ENCODE data around the gene LYPD3. TPM values are rescaled to one million over a fixed set of nuclear protein-coding genes. Genes with fewer than 3 reads are reported as not detected.

Gene LYPD3
- total RNA-seq, 3 donors from 2014 or later (not counting 1 experiment from before 2014, with no cell fraction given), result 1.3 to 2.4 (median 1.7) TPM

DNA sequence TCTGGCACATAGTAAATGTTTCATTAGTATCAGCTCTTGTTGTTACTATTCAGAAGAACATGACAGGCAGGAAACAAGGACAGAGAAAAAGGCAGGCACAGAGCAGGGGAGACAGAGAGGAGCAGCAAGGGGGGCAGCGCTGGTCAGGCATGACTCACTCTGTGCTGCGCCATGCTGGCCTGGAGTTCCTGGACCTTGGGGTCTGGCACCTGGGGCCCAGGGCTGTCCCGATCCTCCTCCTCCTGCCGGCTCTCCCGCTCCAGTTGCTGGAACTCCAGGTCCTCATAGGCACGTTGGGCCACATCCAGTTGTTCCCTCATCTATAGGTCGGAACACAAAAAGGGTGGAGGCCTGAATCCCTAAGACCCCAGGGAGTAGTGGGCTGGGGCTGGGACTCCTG is 31.6 kb upstream of the LYPD3 start:
- no peaks in the 10 kb centered on the region for H3K27me3 Mint-ChIP-seq (ENCODE audit: low read depth in 2 of 2)
- H3K9me3 Mint-ChIP-seq, result no peaks in the 10 kb centered on the region
- no peak overlapping the region for H3K27ac ChIP-seq (ENCODE audit: low read length)
- TF ChIP-seq, protein P1, sequence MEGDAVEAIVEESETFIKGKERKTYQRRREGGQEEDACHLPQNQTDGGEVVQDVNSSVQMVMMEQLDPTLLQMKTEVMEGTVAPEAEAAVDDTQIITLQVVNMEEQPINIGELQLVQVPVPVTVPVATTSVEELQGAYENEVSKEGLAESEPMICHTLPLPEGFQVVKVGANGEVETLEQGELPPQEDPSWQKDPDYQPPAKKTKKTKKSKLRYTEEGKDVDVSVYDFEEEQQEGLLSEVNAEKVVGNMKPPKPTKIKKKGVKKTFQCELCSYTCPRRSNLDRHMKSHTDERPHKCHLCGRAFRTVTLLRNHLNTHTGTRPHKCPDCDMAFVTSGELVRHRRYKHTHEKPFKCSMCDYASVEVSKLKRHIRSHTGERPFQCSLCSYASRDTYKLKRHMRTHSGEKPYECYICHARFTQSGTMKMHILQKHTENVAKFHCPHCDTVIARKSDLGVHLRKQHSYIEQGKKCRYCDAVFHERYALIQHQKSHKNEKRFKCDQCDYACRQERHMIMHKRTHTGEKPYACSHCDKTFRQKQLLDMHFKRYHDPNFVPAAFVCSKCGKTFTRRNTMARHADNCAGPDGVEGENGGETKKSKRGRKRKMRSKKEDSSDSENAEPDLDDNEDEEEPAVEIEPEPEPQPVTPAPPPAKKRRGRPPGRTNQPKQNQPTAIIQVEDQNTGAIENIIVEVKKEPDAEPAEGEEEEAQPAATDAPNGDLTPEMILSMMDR (IDR thresholded peaks at IDR 0.05), result no peak
- no peaks in the 10 kb centered on the region for H3K27me3 ChIP-seq (ENCODE audit: control insufficient read depth, insufficient read depth, low read length)
- no peak overlapping the region for H3K4me3 ChIP-seq (ENCODE audit: low read length)
- H3K9me3 ChIP-seq (ENCODE audit: control insufficient read depth, insufficient read depth, low read length), result no peaks in the 10 kb centered on the region
- no peaks in the 10 kb centered on the region for H3K4me1 ChIP-seq (ENCODE audit: control insufficient read depth, insufficient read depth, low read length)
- no peak overlapping the region for H3K27ac Mint-ChIP-seq
- DNase-seq (no peak), ATAC-seq (no peak)
- H3K36me3 Mint-ChIP-seq, result no peaks in the 10 kb centered on the region
- peaks cover 10% of the 10 kb centered on the region for H3K36me3 ChIP-seq (ENCODE audit: control insufficient read depth, insufficient read depth, low read length)
- H3K4me3 Mint-ChIP-seq, result no peak overlapping the region
- H3K4me1 Mint-ChIP-seq, result peaks cover 0 to 5% of the 10 kb centered on the region in 2 donors
- WGBS (ENCODE audit: insufficient coverage), result 94% methylated on average over 7 of the region's 7 CpGs
- intact Hi-C loops (cut with micrococcal nuclease), result no loop called here

DNA sequence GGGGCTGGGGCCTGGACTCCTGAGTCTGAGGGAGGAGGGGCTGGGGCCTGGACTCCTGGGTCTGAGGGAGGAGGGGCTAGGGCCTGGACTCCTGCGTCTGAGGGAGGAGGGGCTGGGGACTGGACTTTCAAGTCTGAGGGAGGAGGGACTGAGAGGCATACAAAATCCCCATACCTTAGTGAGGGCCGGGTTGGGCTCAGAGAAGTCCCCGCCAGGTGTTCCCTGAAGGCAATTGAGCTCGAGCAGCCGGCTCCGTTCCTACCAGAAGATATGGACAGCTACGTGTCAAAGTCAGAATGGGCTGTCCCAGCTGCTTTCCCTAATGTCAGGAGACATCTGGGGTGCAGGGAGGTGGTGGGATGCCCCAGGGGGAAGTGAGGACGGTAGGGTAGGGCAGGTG is 29.7 kb upstream of the LYPD3 start:
- Mint-ChIP-seq H3K27ac (no peak overlapping the region), H3K36me3 (no peaks in the 10 kb centered on the region), H3K27me3 (ENCODE audit: low read depth in 2 of 2) (no peaks in the 10 kb centered on the region), H3K4me3 (no peak overlapping the region), H3K4me1 (peaks cover 0 to 5% of the 10 kb centered on the region in 2 donors), H3K9me3 (no peaks in the 10 kb centered on the region)
- TF ChIP-seq, protein P1 (IDR thresholded peaks at IDR 0.05), result no peak
- 93% methylated on average over 8 of the region's 8 CpGs for WGBS (ENCODE audit: insufficient coverage)
- H3K4me1 ChIP-seq (ENCODE audit: control insufficient read depth, insufficient read depth, low read length), result no peaks in the 10 kb centered on the region
- no peak for ATAC-seq
- no peak overlapping the region for H3K4me3 ChIP-seq (ENCODE audit: low read length)
- intact Hi-C loops (cut with micrococcal nuclease), result no loop called here
- H3K27ac ChIP-seq (ENCODE audit: low read length), result no peak overlapping the region
- no peaks in the 10 kb centered on the region for H3K27me3 ChIP-seq (ENCODE audit: control insufficient read depth, insufficient read depth, low read length)
- DNase-seq, result no peak
- peaks cover 10% of the 10 kb centered on the region for H3K36me3 ChIP-seq (ENCODE audit: control insufficient read depth, insufficient read depth, low read length)
- no peaks in the 10 kb centered on the region for H3K9me3 ChIP-seq (ENCODE audit: control insufficient read depth, insufficient read depth, low read length)

DNA sequence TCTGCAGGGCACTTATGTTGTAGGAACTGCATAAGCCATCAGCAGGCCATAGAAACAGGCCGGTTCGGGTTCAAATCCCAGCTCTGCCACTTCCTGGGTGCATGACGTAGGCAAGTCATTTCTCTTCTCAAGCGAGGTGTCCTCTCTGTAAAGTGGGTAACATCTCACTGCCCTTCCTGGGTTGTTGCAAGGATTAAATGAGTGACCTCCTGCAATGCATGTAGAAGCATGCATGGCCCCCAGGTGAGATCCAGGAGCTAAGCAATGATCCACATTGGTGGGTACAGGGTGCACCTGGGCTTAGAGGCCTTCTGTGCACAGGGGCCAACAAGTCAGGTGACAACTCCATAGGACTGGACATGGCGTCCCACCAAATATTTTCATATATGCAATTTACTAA is 25.4 kb upstream of the LYPD3 start:
- H3K9me3 ChIP-seq (ENCODE audit: control insufficient read depth, insufficient read depth, low read length), result no peaks in the 10 kb centered on the region
- Mint-ChIP-seq H3K27ac (no peak overlapping the region), H3K4me1 (no peaks in the 10 kb centered on the region), H3K36me3 (no peaks in the 10 kb centered on the region), H3K4me3 (no peak overlapping the region), H3K9me3 (no peaks in the 10 kb centered on the region), H3K27me3 (ENCODE audit: low read depth in 2 of 2) (no peaks in the 10 kb centered on the region)
- intact Hi-C loops (cut with micrococcal nuclease), result no loop called here
- H3K4me1 ChIP-seq (ENCODE audit: control insufficient read depth, insufficient read depth, low read length), result peaks cover 11% of the 10 kb centered on the region
- H3K36me3 ChIP-seq (ENCODE audit: control insufficient read depth, insufficient read depth, low read length), result peaks cover 6% of the 10 kb centered on the region
- TF ChIP-seq, protein P1 (IDR thresholded peaks at IDR 0.05), result no peak
- DNase-seq, result no peak
- H3K4me3 ChIP-seq (ENCODE audit: low read length), result no peak overlapping the region
- ATAC-seq, result no peak
- H3K27me3 ChIP-seq (ENCODE audit: control insufficient read depth, insufficient read depth, low read length), result no peaks in the 10 kb centered on the region
- WGBS (ENCODE audit: insufficient coverage), result 74% methylated on average over 5 of the region's 5 CpGs
- no peak overlapping the region for H3K27ac ChIP-seq (ENCODE audit: low read length)

DNA sequence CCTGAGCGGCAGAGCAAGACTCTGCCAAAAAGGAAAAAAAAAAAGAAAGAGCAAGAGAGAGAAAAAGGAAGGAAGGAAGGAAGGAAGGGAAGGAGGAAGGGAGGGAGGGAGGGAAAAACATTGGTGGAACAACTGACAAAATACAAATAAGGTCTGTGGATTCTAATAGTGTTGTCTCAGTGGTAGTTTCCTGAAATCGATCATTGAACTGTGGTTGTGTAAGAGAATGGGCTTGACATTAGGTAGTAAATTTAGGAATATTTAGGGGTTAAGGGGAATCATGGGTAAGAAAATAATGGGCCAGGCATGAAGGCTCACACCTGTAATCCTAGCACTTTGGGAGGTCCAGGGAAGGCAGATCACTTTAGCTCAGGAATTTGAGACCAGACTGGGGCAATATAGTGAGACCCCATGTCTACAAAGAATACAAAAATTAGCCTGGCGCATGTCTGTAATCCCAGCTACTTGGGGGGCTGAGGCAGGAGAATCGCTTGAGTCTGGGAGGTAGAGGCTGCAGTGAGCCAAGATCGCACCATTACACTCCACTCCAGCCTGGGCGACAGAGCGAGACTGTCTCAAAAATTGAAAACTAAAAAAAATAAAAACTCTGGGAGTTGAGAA is 24.7 kb upstream of the LYPD3 start:
- no peak for ATAC-seq

More for the DNA sequence above, 24.7 kb upstream of the LYPD3 start:
- Histone ChIP-seq H3K4me1 (ENCODE audit: control insufficient read depth, insufficient read depth, low read length) (peaks cover 11% of the 10 kb centered on the region), H3K27me3 (ENCODE audit: control insufficient read depth, insufficient read depth, low read length) (no peaks in the 10 kb centered on the region), H3K36me3 (ENCODE audit: control insufficient read depth, insufficient read depth, low read length) (peaks cover under 1% of the 10 kb centered on the region), H3K4me3 (ENCODE audit: low read length) (no peak overlapping the region), H3K9me3 (ENCODE audit: control insufficient read depth, insufficient read depth, low read length) (no peaks in the 10 kb centered on the region), H3K27ac (ENCODE audit: low read length) (no peak overlapping the region)
- DNase-seq, result no peak
- Mint-ChIP-seq H3K4me3 (no peak overlapping the region), H3K9me3 (no peaks in the 10 kb centered on the region), H3K36me3 (no peaks in the 10 kb centered on the region), H3K4me1 (no peaks in the 10 kb centered on the region), H3K27ac (no peak overlapping the region), H3K27me3 (ENCODE audit: low read depth in 2 of 2) (no peaks in the 10 kb centered on the region)
- WGBS (ENCODE audit: insufficient coverage), result 96% methylated on average over 7 of the region's 7 CpGs
- intact Hi-C loops (cut with micrococcal nuclease), result no loop called here
- TF ChIP-seq, protein P1 (IDR thresholded peaks at IDR 0.05), result no peak
